HG03354 (cell line): Measurements from ENCODE around the gene LRBA.
"Not testable (repeated sequence)": the region's sequence is repeated elsewhere in the genome, so short reads cannot be mapped to it uniquely, and the experiment has no call there.

ENCODE experiments used
- ATAC-seq: cut with Tn5 transposase; IDR thresholded peaks from one replicate; pipeline ENCODE4 v1.9.1; 2021; ENCODE audit warnings: mild to moderate bottlenecking; ENCODE audit not compliant: unreplicated experiment, poor library complexity, severe bottlenecking

Gene LRBA

DNA sequence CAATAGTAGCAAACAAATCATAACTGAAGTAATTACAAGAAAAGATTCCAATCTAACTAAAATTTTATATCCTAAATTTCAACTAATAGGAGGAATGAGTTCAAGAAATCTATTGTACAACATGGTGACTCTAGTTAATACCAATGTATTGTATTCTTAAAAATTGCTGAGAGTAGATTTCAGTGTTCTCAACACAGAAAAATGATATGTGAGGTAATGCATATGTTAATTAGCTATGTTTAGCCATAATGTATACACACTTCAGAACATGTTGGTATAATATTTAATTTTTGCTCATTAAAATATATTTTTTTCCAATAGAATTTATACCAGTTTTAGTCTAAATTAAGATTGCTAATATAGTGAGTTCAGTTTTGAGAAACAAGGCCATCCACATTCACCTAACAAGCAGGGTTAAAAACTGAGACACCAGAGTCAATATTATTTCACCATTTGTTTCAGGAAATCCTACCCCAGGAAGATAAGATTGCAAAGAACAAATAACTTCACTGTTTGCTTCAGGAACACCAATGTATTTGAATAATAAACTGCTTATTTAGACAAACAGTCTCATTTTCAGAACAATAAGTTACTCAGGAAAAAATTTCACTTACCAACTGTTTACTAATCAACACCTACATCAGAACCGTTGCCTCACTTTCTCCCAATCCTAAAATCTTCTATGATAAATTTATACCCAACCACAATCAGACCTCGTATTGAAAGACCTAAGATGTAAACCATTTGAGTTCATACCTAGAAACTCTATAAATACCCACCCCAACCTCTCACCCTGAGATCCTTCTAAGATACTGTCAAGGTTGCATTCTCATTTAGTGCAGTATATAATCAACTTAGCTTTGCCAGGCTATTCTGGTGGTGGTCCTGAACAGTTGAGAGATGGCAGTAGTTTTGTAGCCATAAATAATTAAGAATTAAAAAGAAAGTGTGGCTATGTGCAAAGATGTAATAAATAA is 300.3 kb downstream of the LRBA start:
- no peak for ATAC-seq

DNA sequence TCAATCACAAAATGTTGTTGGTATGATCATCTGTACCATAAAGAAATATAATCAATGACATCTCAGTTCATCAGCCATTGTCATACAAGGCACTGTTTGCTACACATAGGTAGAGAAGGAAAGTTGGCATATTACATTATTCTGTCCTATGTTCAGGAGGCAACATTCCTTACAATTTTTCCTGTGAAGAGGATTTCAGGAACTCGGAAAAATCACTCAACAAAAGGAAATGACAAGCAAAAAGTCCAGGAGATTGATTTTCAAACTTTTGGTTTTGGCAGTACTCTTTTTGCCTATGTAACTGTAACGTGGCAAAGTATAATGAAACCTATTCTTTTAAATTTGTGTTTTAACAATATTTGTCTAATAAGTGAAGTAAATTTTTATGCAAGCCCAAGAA is 301.8 kb downstream of the LRBA start:
- no peak for ATAC-seq

DNA sequence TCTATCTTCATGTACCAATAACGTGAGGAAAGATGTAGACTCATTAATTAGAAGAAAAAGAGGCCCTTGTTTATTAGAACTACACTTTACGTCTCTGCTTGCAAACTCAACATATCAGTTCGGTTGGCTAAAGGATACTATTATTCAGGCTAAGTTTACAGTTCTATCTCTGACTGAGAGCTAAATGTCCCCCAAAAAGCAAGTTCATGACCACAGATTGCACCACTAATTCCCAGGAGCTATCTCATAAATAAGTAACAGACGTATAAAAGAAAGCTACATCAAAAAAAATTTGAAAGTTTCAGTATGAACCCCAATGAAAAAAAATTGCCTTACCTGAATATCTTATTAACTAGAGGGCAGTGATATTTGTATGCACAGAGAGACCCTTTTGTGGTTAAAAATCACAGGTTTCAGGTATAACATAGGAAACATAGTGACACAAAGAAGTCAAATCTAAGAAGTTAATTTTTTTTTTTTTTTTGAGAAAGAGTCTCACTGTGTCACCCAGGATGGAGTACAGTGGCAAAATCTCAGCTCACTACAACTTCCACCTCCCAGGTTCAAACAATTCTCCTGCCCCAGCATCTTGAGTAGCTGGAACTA is 304.2 kb downstream of the LRBA start:
- ATAC-seq = peak; percentile 51

DNA sequence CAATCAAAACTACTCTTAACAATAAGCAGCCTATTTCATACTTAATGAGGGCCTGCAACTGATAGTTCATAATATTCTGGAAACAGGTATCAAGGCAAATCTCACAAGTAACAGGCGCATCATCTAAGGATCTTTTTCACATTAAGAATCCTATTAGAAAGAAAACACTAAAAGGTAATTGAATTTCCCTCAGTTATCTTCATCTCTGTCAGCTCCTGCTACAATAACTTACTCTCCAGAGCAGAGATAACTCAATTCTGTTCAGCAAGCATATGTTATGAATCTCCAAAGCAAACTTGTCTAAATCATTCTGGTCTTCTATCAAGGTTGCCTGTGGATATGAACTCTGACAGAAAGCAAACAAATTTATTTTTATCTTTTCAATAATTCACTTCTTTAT is 307.1 kb downstream of the LRBA start:
- no peak for ATAC-seq

DNA sequence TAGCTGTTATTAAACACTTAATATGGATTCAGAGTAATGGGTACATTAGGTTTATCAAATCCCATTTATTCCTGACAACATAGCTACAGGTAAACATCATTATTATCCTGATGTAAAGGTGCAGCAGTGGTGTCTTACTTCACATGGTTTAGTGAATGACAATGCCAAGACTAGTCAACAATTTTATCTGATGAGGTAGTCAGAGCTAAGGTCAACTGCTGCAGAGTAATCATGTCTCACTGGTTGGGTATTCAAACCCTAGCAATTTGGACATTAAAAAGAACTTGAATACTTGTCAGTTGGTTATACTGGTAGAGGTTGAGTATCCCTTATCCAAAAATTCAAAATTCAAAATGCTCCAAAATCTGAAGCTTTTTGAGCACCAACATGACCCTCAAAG is 315.5 kb downstream of the LRBA start:
- ATAC-seq = no peak

DNA sequence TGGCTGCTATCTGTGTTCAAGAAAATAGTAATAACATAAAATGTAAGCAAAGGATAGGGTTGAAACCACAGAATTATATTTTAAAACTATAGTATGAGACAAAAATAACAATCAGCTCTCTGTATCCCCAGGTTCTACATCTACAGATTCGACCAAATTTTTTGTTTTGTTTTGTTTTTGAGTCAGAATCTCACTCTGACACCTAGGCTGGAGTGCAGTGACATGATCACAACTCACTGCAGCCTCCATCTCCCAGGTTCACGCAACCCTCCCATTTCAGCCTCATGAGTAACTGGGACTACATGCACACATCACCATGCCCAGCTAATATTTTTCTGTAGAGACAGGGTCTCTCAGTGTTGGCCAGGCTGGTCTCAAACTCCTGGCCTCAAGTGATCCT is 319.9 kb downstream of the LRBA start:
- ATAC-seq = no peak

DNA sequence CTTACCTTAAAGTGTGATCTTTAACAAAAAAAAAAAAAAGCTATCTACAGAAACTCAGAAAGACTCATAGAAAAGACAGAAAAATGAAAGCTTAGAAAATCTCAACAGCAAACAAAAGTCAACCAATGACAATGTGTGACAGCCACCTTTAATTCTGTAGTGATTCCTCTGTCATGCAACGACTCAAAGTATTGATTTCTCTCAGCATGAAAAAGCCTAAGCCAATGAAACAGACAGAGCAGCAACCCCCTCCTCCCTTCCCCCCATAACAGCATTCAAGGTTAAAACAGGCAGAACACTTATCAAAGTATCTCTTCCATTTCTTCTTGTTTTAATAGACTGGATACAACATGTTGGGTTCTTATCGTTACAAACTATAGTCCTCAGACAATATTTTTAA is 320.6 kb downstream of the LRBA start:
- ATAC-seq = no peak

DNA sequence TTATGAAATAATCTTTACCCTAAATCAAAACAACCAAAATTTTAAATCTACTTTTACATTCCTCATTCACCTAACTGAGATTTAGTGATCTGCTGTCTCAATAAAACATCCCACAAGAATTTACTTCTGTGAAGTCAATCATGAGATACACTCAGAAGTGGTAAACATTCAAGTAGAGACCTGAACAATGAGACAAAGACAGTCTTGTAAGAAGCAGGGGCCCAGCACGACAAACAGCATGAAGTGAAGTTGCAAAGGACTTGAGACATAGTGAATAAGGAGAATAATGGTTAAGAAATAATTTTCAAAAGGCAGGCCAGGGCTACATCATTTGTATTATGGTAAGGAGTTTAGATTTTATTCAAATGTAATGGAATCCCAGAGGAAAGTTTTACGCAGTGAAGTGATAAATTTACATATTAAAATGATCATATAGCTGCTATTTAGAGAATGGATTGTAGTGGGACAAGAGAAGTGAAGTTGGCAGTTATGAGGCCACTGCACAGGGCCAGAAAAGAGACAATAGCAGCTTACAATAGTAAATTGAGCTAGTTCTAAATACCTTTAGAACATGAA is 331.2 kb downstream of the LRBA start:
- ATAC-seq = no peak

DNA sequence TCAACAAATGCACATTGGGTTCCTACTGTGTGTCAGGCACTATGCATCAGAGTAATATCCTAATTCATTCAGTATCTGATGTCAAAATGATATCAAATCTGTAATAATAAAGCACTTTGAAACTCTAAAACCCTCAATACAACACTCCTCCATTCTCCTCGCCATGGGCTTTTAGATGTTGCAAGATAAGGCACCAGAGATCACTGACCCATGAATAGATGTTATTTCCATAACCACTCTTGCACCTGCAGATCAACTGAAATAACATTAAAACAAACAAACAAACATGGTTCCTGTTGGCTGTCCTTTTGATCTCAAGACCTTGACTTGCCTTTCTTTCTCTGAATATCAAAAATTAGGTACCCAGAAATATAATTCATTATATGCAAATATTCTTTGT is 333.0 kb downstream of the LRBA start:
- ATAC-seq = peak; percentile 49

DNA sequence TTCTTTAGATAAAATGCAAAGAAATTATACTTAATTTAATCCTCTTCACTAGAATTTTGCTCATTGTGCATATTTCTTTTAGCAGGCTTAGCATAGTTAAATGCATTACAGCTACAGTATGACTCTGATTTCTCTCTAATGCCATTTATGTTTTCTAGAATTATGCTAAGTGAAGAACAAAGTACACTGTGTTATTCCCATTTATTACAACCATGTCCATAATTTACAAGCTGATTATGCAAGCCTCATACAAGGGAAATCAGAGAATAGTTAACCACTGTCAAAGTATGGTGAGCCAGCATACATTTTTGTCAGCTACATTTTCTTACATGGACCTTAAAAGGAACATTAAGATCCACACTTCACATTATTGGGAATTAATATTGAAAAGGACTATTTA is 334.0 kb downstream of the LRBA start:
- no peak for ATAC-seq

DNA sequence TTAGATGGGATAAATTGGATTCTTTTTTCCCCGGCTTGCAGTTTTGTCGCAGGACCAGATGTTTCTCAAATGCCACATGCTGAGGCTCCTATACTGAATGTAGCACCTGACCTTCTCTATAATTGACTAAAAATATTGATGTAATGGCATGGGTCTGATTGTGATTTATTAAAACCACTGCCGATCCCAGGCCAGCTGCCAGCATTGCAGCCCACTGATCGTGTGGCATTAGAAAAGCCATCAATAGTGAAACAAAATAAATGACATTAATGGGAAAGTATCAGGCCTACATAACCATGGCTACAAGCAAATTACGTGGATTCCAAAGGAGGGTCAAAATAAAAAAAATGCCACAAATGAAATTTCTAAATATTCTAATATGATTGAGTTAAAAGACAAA is 334.4 kb downstream of the LRBA start:
- no peak for ATAC-seq

DNA sequence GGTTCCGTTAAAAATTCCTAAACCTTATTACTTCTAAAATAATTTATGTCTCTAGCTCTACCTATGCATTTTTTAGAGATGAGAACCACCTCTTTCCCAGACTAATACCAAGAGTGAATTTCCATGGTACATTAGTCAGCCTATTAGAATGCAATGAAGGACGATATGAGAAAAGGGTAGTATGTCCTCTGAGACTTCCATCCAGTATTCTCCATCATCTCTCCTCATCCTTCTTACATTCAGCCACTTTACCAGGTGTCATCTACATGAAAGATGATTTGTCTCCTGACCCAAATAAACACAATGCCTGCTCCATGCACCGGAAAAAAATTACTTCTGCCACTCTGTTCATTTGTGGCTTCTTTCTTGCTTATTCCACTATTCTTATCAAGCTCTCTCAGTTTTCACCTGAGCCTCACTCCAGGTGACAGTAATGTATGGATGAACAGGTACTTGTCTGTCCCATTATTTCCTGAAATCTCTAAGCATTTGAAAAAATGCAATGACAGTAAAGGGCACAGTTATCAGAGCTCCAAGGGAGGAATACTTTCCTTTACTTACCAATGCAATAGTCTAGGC is 335.2 kb downstream of the LRBA start:
- no peak for ATAC-seq

DNA sequence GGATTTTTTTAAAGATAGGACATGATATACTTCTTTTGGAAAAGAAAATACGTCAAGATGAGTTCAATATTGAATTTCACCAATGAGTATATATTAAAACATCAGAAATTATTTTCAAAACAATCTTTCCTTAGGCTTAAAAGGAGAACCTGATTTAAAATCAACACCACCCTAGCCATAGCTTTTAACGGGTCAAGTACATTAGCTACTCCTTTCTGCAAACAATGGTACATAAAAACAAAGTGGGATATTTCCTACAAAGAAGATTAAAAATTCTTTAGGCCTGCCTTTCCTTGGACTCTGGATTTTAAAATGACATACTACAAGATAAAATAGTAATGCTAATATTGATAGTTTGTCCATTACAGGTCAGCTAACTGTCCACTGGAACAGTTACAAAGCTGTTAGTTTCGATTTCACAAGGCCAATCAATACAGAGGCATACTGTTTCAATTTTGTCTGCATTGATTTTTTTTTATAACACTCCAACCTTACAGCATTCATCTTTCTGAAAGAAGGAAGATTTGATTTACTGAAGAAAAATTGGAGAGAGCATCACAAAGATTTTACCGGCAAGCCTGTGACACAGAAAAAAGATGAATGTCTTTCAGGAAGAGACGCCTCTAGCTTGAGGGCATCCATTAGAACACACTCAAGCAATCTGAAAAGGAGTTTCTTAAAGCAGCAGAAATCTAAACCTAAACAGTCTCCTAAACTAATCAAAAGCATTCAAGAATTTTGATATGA is 335.9 kb downstream of the LRBA start:
- ATAC-seq = no peak

DNA sequence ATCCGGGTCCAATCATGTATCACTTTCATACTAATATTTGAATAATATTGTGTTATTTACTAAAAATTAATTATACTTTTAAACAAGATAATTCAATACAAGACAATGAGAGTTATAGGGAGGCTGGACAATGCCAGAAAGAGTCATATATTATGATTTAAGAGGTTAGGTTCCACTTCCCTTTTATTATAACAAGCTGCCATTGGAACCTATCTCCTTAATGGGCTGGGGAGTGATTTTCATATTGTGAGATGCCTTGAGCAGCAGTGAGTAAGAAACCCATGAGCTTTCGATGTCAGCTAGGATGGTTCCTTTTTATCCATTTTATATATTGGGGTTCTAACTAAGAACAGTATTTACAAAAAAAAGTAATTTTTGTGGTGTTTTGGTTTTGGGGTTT is 341.3 kb downstream of the LRBA start:
- ATAC-seq = no peak

DNA sequence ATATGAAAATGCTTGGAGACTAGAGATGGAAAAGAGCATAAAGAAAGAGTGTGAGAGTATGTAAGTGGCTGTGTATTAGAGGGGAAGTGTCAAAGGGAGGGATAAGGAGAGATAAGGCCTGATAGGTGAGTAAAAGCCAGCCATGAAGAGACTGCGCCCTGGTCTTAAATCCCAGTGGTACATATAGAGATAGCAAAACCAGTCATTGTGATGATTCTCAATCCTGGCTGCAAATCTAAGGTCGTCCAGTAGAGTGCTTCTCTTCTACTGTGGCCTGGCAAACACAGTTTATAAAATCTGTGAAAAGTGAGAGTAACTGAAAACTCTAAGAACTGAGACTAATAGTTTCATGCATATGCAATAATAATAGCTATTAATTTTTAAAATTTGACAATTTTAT is 346.3 kb downstream of the LRBA start:
- no peak for ATAC-seq

DNA sequence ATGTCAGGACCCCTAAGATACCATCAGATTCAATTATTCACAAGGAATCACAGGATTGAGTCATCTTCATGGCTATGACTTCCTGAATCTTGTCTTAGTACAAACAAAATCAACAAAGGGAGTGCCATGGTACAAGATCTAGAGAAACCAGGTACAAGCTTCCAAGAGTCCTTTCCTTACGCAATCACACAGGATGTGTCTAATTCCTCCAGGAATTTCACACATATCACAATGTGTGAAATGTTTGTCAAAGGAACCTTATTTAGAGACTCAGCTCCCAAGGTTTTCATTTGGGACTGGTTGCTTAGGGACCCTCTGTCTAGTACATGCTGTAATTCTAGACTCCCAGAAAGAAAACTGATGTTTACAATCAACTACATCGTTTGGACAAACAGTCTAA is 350.1 kb downstream of the LRBA start:
- no peak for ATAC-seq

DNA sequence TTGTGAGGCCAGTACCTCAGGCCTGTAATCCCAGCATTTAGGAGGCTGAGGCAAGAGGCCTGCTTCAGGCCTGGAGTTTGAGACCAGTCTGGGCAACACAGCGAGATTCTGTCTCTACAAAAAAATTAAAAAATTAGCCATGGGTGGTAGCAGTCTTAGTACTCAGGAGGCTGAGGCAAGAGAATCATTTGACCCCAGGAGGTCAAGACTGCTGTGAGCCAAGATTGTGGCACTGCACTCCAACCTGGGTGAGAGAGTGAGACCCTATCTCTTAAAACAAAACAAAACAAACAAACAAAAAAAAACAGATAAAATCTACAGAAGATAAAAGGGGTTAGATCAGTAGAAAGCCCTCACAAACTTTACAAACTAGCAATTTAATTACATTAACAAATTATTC is 352.4 kb downstream of the LRBA start:
- ATAC-seq = no peak

DNA sequence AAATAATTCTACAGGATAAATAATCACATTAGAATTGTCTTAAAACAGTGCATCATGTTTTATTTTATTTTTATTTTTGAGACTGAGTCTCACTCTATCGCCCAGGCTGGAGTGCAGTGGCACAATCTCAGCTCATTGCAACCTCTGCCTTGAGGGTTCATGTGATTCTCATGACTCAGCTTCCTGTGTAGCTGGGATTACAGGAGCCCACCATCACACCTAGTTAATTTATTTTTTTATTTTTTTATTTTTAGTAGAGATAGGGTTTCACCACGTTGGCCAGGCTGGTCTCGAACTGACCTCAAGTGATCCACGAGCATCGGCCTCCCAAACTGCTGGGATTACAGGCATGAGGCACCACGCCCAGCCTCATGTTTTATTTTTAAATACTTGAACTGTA is 353.5 kb downstream of the LRBA start:
- not testable (repeated sequence) for ATAC-seq

DNA sequence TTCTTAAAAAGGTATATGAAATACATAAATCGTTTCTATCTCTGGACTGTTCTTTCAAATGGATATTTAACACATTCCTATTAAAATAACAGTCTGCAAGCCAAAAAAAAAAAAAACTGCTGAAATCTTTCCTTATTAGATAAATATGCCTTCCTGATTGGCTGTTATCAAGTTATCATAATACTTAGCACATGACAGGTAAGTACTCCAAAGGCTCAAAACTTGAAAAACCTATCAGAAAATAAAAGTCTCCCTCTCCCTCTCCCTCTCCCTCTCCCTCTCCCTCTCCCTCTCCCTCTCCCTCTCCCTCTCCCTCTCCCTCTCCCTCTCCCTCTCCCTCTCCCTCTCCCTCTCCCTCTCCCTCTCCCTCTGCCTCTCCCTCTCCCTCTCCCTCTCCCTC is 356.8 kb downstream of the LRBA start:
- ATAC-seq = not testable (repeated sequence)

DNA sequence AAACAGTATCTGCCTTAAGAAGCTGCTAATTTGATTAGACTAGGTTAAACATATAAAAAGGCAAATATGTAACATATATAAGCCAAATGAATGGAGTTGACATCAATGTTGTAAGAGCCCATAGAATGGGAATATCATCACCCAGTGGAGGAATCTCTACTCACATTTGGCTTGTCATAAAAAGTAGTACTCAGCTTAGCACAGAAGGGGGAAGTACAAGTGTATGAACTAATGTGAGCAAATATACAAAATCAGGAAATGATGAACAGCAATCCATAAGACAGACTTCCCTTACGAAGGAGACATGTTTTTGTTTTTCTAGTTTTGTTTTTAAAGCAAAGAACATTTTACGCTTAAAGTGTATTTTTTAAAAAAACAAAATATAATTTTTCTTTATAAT is 358.2 kb downstream of the LRBA start:
- ATAC-seq = no peak
